ENCODE measurements around the gene FBXW9.

GRCh38 chr19:12695096-12695495 is 1.3 kb downstream of the FBXW9 start:
- TF ChIP-seq GATA2 (IDR thresholded peaks at IDR 0.05; ENCODE audit: low read depth, low read length), result no peak
- TF ChIP-seq GATA3 (IDR thresholded peaks at IDR 0.05; ENCODE audit: low read depth, low read length), result no peak
